ENCODE data around the gene LINGO4. TPM values are rescaled to one million over a fixed set of nuclear protein-coding genes. Genes with fewer than 3 reads are reported as not detected.

Gene LINGO4
- total and polyA plus RNA-seq, 10 of the 15 experiments (the other 5 are each of a cell fraction or from before 2014, with no cell fraction given): not detected

DNA sequence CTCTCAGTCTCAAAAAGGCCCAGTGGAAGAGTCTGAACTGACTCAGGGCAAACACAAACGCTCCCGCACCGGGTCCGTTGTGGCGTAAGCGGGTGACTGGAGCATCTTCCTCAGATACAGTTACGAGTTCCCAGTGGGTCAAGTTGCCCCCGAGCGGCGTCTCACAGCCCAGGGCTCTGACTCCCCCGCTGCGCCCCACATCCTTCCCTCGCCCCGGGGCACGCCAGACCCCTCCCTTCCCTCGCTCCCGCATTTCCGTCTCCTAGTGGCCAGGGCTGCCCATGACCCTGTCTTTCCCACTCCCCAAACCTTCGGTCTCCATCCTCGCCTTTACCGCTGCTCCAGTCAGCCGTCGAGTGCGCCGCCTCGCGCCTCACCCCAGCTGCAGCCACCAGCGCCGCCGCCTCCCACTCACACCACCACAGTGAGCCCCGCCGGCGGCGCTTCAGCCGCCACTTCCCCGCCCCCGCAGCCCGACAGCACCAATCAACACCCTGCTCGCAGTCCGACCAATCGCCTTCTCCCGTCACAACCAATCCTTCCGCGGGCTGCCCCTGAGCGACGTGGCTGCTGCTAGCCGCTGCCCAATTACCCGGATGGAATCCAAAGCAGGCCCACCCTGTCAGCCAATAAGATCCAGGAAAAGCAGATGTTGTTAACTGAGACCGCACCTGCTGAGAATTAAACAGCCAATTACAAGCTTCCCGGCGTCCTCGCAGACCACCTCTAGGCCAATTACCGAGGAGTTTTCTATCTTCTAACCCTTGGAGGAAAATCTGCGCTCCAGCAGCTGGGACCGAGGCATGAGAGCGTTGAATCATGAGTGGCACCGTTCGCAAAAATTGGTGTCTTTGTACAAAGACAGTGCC, 14.9 kb downstream of the LINGO4 start, which contains the start of gene TDRKH (continued):
- TF ChIP-seq ETV6 (conservative IDR thresholded peaks at IDR 0.05 in 1 of 2, IDR thresholded peaks at IDR 0.05 in 1 of 2; ENCODE audit: borderline replicate concordance in 1 of 2, low read depth in 1 of 2) (no peak), MEF2A (IDR thresholded peaks at IDR 0.05; ENCODE audit: insufficient read depth, low read depth, low read length) (no peak), ZNF207 (IDR thresholded peaks at IDR 0.05; ENCODE audit: borderline replicate concordance) (no peak), SUPT20H (IDR thresholded peaks at IDR 0.05; ENCODE audit: borderline replicate concordance, control insufficient read depth, low read depth, low read length) (no peak), BHLHE40 (IDR thresholded peaks at IDR 0.05; ENCODE audit: borderline replicate concordance in 1 of 2, low read depth in 2 of 2, low read length in 1 of 2) (peak; percentile 23 to 71; a peak in 2 of 4 replicates), IRF3 (IDR thresholded peaks at IDR 0.05) (peak; percentile 96), NFYB (IDR thresholded peaks at IDR 0.05; ENCODE audit: insufficient read depth, low read depth, low read length) (peak; percentile 96), PML (IDR thresholded peaks at IDR 0.05; ENCODE audit: low read length) (no peak), RFX5 (IDR thresholded peaks at IDR 0.05; ENCODE audit: low read depth, low read length) (peak; percentile 87), MLLT1 (IDR thresholded peaks at IDR 0.05) (peak; percentile 37; the same call in 1 of the 2 replicates), RUNX3 (IDR thresholded peaks at IDR 0.05; ENCODE audit: low read length) (peak; percentile 62; the same call in 1 of the 2 replicates), EZH2 (IDR thresholded peaks at IDR 0.05; ENCODE audit: borderline replicate concordance, control insufficient read depth, low read depth, low read length) (peak; percentile 86; the same call in 1 of the 2 replicates)
- TF ChIP-seq, protein P1, sequence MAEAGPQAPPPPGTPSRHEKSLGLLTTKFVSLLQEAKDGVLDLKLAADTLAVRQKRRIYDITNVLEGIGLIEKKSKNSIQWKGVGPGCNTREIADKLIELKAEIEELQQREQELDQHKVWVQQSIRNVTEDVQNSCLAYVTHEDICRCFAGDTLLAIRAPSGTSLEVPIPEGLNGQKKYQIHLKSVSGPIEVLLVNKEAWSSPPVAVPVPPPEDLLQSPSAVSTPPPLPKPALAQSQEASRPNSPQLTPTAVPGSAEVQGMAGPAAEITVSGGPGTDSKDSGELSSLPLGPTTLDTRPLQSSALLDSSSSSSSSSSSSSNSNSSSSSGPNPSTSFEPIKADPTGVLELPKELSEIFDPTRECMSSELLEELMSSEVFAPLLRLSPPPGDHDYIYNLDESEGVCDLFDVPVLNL (IDR thresholded peaks at IDR 0.05; ENCODE audit: low read depth, low read length): 0 out of 2 replicates have a peak, but pooled peaks have one; percentile 15
- TF ChIP-seq, protein P2, sequence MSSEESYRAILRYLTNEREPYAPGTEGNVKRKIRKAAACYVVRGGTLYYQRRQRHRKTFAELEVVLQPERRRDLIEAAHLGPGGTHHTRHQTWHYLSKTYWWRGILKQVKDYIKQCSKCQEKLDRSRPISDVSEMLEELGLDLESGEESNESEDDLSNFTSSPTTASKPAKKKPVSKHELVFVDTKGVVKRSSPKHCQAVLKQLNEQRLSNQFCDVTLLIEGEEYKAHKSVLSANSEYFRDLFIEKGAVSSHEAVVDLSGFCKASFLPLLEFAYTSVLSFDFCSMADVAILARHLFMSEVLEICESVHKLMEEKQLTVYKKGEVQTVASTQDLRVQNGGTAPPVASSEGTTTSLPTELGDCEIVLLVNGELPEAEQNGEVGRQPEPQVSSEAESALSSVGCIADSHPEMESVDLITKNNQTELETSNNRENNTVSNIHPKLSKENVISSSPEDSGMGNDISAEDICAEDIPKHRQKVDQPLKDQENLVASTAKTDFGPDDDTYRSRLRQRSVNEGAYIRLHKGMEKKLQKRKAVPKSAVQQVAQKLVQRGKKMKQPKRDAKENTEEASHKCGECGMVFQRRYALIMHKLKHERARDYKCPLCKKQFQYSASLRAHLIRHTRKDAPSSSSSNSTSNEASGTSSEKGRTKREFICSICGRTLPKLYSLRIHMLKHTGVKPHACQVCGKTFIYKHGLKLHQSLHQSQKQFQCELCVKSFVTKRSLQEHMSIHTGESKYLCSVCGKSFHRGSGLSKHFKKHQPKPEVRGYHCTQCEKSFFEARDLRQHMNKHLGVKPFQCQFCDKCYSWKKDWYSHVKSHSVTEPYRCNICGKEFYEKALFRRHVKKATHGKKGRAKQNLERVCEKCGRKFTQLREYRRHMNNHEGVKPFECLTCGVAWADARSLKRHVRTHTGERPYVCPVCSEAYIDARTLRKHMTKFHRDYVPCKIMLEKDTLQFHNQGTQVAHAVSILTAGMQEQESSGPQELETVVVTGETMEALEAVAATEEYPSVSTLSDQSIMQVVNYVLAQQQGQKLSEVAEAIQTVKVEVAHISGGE (CRISPR knock-in tag; IDR thresholded peaks at IDR 0.05): no peak
- TF ChIP-seq, protein P3, sequence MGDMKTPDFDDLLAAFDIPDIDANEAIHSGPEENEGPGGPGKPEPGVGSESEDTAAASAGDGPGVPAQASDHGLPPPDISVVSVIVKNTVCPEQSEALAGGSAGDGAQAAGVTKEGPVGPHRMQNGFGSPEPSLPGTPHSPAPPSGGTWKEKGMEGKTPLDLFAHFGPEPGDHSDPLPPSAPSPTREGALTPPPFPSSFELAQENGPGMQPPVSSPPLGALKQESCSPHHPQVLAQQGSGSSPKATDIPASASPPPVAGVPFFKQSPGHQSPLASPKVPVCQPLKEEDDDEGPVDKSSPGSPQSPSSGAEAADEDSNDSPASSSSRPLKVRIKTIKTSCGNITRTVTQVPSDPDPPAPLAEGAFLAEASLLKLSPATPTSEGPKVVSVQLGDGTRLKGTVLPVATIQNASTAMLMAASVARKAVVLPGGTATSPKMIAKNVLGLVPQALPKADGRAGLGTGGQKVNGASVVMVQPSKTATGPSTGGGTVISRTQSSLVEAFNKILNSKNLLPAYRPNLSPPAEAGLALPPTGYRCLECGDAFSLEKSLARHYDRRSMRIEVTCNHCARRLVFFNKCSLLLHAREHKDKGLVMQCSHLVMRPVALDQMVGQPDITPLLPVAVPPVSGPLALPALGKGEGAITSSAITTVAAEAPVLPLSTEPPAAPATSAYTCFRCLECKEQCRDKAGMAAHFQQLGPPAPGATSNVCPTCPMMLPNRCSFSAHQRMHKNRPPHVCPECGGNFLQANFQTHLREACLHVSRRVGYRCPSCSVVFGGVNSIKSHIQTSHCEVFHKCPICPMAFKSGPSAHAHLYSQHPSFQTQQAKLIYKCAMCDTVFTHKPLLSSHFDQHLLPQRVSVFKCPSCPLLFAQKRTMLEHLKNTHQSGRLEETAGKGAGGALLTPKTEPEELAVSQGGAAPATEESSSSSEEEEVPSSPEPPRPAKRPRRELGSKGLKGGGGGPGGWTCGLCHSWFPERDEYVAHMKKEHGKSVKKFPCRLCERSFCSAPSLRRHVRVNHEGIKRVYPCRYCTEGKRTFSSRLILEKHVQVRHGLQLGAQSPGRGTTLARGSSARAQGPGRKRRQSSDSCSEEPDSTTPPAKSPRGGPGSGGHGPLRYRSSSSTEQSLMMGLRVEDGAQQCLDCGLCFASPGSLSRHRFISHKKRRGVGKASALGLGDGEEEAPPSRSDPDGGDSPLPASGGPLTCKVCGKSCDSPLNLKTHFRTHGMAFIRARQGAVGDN (IDR thresholded peaks at IDR 0.05): peak; percentile 44

Measured in GM12878 (cell line).